Smooth muscle cell (in vitro differentiated cells): ENCODE measurements around the gene RAB9A. TPM values are rescaled to one million over a fixed set of nuclear protein-coding genes. Genes with fewer than 3 reads are reported as not detected.

Experiments used
- DNase-seq: peaks from one replicate; lab custom pipeline; 2025; ENCODE audit not compliant: unreplicated experiment; lab: John Stamatoyannopoulos, UW
- H2AFZ ChIP-seq: fragments of 200-600 bp; sonication (generic); 2 replicates; pipeline ENCODE4 v1.6.0; 2016; ENCODE audit warnings: antibody characterized with exemption, low read depth, mild to moderate bottlenecking
- H3F3A ChIP-seq: fragments of 200-600 bp; sonication (generic); 2 replicates; pipeline ENCODE4 v1.6.0; 2017; ENCODE audit warnings: antibody characterized with exemption, low read depth
- H3K27ac ChIP-seq: fragments of 200-600 bp; sonication (generic); 2 replicates; pipeline ENCODE4 v1.5.1; 2016; ENCODE audit warnings: low read depth, mild to moderate bottlenecking
- H3K27me3 ChIP-seq: fragments of 200-600 bp; sonication (generic); 2 replicates; pipeline ENCODE4 v1.6.1; 2016; ENCODE audit warnings: low read depth, mild to moderate bottlenecking
- H3K36me3 ChIP-seq: fragments of 200-600 bp; sonication (generic); 2 replicates; pipeline ENCODE4 v1.5.1; 2016; ENCODE audit warnings: low read depth
- H3K4me1 ChIP-seq: fragments of 200-600 bp; sonication (generic); 2 replicates; pipeline ENCODE4 v1.5.1; 2016; ENCODE audit warnings: low read depth
- H3K4me2 ChIP-seq: fragments of 200-600 bp; sonication (generic); 2 replicates; pipeline ENCODE4 v1.6.0; 2016; ENCODE audit warnings: mild to moderate bottlenecking
- H3K4me3 ChIP-seq: fragments of 200-600 bp; sonication (generic); 2 replicates; pipeline ENCODE4 v1.5.1; 2016; ENCODE audit warnings: mild to moderate bottlenecking
- H3K79me2 ChIP-seq: fragments of 200-600 bp; sonication (generic); 2 replicates; pipeline ENCODE4 v1.6.0; 2016; ENCODE audit warnings: low read depth, mild to moderate bottlenecking
- H3K9ac ChIP-seq: fragments of 200-600 bp; sonication (generic); 2 replicates; pipeline ENCODE4 v1.6.0; 2016; ENCODE audit warnings: low read depth
- H3K9me3 ChIP-seq: fragments of 200-600 bp; sonication (generic); replicated peaks from 2 replicates; pipeline ENCODE4 v1.5.1; 2016; ENCODE audit warnings: low read depth
- H4K20me1 ChIP-seq: fragments of 200-600 bp; sonication (generic); 2 replicates; pipeline ENCODE4 v1.6.0; 2016; ENCODE audit warnings: low read depth
- WGBS: methylation state at CpG from one replicate; pipeline ENCODE4 v1.1.7; 2016; ENCODE audit warnings: low lambda C conversion rate; 5-methylcytosine and 5-hydroxymethylcytosine counted together
- polyA plus RNA-seq: library from polyadenylated mRNA; unstranded; fragments of >200 nt; fragmentation: Nextera tagmentation; extraction: Ambion mirVana; gene quantifications from 2 replicates; pipeline ENCODE4 v1.2.1, GENCODE V29; 2016
- total RNA-seq: library from RNA; depleted of rRNA; stranded (reverse); fragments of >200 nt; gene quantifications from 2 replicates; pipeline ENCODE4 v1.2.3, GENCODE V29; 2014
- TF ChIP-seq, protein P1 (sequence below): fragments of 200-600 bp; sonication (generic); IDR thresholded peaks from 2 replicates; pipeline ENCODE4 v1.5.1; 2017; ENCODE audit warnings: borderline replicate concordance, mild to moderate bottlenecking, antibody characterized with exemption; ENCODE audit not compliant: insufficient read depth, poor library complexity, severe bottlenecking

Gene RAB9A
- total and polyA plus RNA-seq, 2 experiments from 2014 or later, result 22.1 to 25.8 TPM

DNA sequence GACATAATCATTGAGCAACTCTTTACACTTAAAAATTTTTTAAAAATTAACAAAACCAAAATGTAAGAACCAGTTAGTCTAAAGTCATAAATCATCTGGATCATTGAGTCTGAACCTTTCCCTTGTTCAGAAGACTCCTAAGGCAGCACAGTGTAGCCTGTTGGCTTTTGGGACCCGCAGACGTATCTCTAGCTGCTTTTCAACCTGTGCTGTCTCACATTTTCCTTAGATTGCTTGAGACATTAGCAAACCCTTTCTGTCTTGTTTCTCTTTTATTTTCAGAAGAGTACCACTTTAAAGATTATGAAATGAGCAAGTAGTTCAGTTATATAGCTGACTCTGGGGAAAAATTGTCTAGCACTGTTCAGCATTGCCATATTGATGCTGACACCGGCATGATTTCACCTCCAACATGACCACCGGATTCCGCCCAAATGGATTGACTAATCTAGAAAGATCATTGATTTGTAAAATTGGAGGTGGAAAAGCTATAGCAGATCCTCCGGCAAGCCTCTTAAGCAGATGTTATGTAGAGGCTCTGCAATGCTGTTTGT lies 27.1 kb upstream of the RAB9A start:
- DNase-seq, result no peak
- Histone ChIP-seq H3K4me1 (no peaks in the 10 kb centered on the region), H3K4me2 (peak overlapping the region; percentile 76), H3K9me3 (no peaks in the 10 kb centered on the region), H3K79me2 (no peaks in the 10 kb centered on the region), H3K9ac (peak overlapping the region; percentile 25), H4K20me1 (no peaks in the 10 kb centered on the region), H3K36me3 (no peaks in the 10 kb centered on the region), H3K27me3 (no peaks in the 10 kb centered on the region), H3K4me3 (peak overlapping the region; percentile 21), H3K27ac (peak overlapping the region; percentile 78), H3F3A (no peaks in the 10 kb centered on the region), H2AFZ (no peak overlapping the region)
- TF ChIP-seq, protein P1, sequence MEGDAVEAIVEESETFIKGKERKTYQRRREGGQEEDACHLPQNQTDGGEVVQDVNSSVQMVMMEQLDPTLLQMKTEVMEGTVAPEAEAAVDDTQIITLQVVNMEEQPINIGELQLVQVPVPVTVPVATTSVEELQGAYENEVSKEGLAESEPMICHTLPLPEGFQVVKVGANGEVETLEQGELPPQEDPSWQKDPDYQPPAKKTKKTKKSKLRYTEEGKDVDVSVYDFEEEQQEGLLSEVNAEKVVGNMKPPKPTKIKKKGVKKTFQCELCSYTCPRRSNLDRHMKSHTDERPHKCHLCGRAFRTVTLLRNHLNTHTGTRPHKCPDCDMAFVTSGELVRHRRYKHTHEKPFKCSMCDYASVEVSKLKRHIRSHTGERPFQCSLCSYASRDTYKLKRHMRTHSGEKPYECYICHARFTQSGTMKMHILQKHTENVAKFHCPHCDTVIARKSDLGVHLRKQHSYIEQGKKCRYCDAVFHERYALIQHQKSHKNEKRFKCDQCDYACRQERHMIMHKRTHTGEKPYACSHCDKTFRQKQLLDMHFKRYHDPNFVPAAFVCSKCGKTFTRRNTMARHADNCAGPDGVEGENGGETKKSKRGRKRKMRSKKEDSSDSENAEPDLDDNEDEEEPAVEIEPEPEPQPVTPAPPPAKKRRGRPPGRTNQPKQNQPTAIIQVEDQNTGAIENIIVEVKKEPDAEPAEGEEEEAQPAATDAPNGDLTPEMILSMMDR, result no peak
- 70% methylated on average over 6 of the region's 6 CpGs for WGBS

DNA sequence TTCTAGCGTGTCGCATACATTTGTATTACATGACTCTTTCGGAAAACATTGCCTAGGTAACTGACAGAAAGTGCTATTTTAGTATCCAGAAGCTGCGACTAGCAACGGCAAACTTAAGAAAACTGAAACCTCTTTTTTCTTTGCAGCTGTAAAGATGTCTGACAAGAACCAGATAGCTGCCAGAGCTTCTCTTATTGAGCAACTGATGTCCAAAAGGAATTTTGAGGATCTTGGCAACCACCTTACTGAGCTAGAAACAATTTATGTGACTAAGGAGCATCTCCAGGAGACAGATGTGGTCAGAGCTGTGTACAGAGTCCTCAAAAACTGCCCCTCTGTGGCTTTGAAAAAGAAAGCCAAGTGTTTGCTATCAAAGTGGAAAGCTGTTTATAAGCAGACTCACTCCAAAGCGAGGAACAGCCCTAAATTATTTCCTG lies 26.6 kb upstream of the RAB9A start:
- Histone ChIP-seq H3K4me1 (no peaks in the 10 kb centered on the region), H4K20me1 (no peaks in the 10 kb centered on the region), H3K79me2 (no peaks in the 10 kb centered on the region), H3K27me3 (no peaks in the 10 kb centered on the region), H2AFZ (no peak overlapping the region), H3K4me2 (peak overlapping the region; percentile 76), H3K9me3 (no peaks in the 10 kb centered on the region), H3K9ac (peak overlapping the region; percentile 40), H3F3A (no peaks in the 10 kb centered on the region), H3K27ac (peak overlapping the region; percentile 78), H3K4me3 (peak overlapping the region; percentile 21), H3K36me3 (no peaks in the 10 kb centered on the region)
- TF ChIP-seq, protein P1, result no peak
- WGBS, result 44% methylated on average over 6 of the region's 6 CpGs
- no peak for DNase-seq

DNA sequence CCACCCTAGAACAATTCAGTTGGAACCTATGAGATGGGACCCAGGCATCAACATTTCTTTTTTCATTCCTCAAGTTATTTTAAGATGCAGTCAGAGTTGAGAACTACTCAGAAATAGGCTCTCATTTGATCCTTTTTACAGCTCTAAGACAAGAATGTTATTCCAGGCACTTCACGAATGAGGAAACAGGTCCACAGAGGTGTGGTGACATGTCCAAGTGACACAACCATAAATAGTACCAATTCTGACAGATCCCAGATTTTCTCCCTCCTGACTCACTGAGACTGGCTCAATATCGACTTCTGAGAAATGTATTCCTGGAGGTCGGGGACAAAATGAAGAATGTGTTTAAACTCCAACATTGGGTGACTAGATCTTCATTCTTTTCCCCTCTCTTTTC lies 24.9 kb upstream of the RAB9A start:
- Histone ChIP-seq H3K36me3 (no peaks in the 10 kb centered on the region), H3K4me2 (no peak overlapping the region), H4K20me1 (no peaks in the 10 kb centered on the region), H3F3A (no peaks in the 10 kb centered on the region), H3K27ac (peak overlapping the region; percentile 78), H3K4me3 (no peak overlapping the region), H3K9ac (no peak overlapping the region), H3K4me1 (no peaks in the 10 kb centered on the region), H3K79me2 (no peaks in the 10 kb centered on the region), H3K27me3 (no peaks in the 10 kb centered on the region), H2AFZ (no peak overlapping the region), H3K9me3 (no peaks in the 10 kb centered on the region)
- TF ChIP-seq, protein P1, result no peak
- WGBS, result 53% methylated on average over 3 of the region's 3 CpGs
- no peak for DNase-seq

DNA sequence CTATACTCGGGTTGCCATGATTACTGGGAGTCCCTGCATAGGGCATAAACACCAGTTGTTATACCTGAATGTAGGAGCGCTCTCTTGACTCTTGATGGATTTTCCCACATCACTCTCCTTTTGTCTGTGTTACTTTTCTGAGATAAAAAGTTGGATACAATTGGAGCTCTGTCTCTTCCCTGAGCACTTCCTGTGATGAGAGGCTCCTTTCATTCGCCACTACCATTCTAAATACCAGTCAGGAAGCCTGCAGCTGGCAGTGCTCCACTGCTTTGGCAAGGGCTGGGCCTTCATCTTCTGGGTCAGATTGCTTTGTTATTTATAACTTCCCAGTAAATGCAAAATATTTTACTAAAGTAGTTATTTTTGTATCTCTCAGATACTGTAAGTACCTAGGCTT lies 22.1 kb upstream of the RAB9A start:
- Histone ChIP-seq H4K20me1 (no peaks in the 10 kb centered on the region), H3K79me2 (no peaks in the 10 kb centered on the region), H3K27ac (no peak overlapping the region), H3K9ac (no peak overlapping the region), H3K4me1 (no peaks in the 10 kb centered on the region), H3K4me3 (no peak overlapping the region), H3K4me2 (no peak overlapping the region), H3K9me3 (no peaks in the 10 kb centered on the region), H3K36me3 (no peaks in the 10 kb centered on the region), H2AFZ (no peak overlapping the region), H3K27me3 (no peaks in the 10 kb centered on the region), H3F3A (no peaks in the 10 kb centered on the region)
- TF ChIP-seq, protein P1, result no peak
- DNase-seq, result no peak
- WGBS, result 77% methylated on average over 3 of the region's 3 CpGs
